Measurements from ENCODE around the gene GALNS.
"Not testable (repeated sequence)": the region's sequence is repeated elsewhere in the genome, so short reads cannot be mapped to it uniquely, and the experiment has no call there.

GALNS gene

GRCh38 chr16:88834670-88835069, 22.1 kb downstream of the GALNS start:
- DNase-seq: no peak

GRCh38 chr16:88833086-88833485, 23.7 kb downstream of the GALNS start:
- DNase-seq: no peak

GRCh38 chr16:88831838-88832237, 24.9 kb downstream of the GALNS start:
- DNase-seq: no peak

- DNase-seq: no peak
Measured at GRCh38 chr16:88830783-88831182, 26.0 kb downstream of the GALNS start.

- DNase-seq: no peak
Measured at GRCh38 chr16:88830258-88830657, 26.5 kb downstream of the GALNS start.

- DNase-seq: no peak
Measured at GRCh38 chr16:88828711-88829110, 28.0 kb downstream of the GALNS start.

GRCh38 chr16:88827727-88828126, 29.0 kb downstream of the GALNS start:
- no peak for DNase-seq

- no peak for DNase-seq
Measured at GRCh38 chr16:88826070-88826840, 30.5 kb downstream of the GALNS start.

- no peak for DNase-seq
Measured at GRCh38 chr16:88825146-88825545, 31.6 kb downstream of the GALNS start.

GRCh38 chr16:88824256-88825077, 32.3 kb downstream of the GALNS start:
- DNase-seq: no peak

GRCh38 chr16:88823646-88824045, 33.1 kb downstream of the GALNS start:
- DNase-seq: not testable (repeated sequence)

GRCh38 chr16:88822281-88823040, 34.3 kb downstream of the GALNS start:
- no peak for DNase-seq

GRCh38 chr16:88821168-88821850, 35.4 kb downstream of the GALNS start:
- no peak for DNase-seq

- DNase-seq: no peak
Measured at GRCh38 chr16:88820385-88821025, 36.2 kb downstream of the GALNS start.

GRCh38 chr16:88819126-88819525, 37.6 kb downstream of the GALNS start:
- DNase-seq: no peak

GRCh38 chr16:88818575-88818874, 38.2 kb downstream of the GALNS start:
- no peak for DNase-seq

- no peak for DNase-seq
Measured at GRCh38 chr16:88817785-88818574, 38.8 kb downstream of the GALNS start.

- DNase-seq: no peak
Measured at GRCh38 chr16:88816736-88817535, 39.8 kb downstream of the GALNS start.

GRCh38 chr16:88815901-88816589, 40.7 kb downstream of the GALNS start:
- DNase-seq: peak; percentile 49 to 81

GRCh38 chr16:88815227-88815626, 41.5 kb downstream of the GALNS start:
- no peak for DNase-seq

Data from NCI-H524 (cell line).